HL-60 (cell line): ENCODE results near the gene TATDN2. TPM values are rescaled to one million over a fixed set of nuclear protein-coding genes. Genes with fewer than 3 reads are reported as not detected.

Experiments
- DNase-seq, 2 experiments: peaks; one replicate each; pipeline ENCODE4 v3.0.0-alpha.2; 2010 to 2020; ENCODE audit warnings: low read depth in 1 of 2, low spot score in 1 of 2
- H3K27ac ChIP-seq: fragments of 250-450 bp; sonication (Bioruptor Pico); replicated peaks from 2 replicates; pipeline ENCODE4 v1.5.1; 2020; ENCODE audit warnings: mild to moderate bottlenecking, moderate library complexity
- H3K27me3 ChIP-seq: fragments of 250-450 bp; sonication (Bioruptor Pico); 2 replicates; pipeline ENCODE4 v1.5.1; 2021; ENCODE audit warnings: mild to moderate bottlenecking, moderate library complexity; ENCODE audit not compliant: insufficient read depth, poor library complexity, severe bottlenecking
- H3K4me3 ChIP-seq: replicated peaks from 2 replicates; pipeline ENCODE4 v1.5.1; 2011; ENCODE audit warnings: mild to moderate bottlenecking, control low read depth, low read length; ENCODE audit not compliant: insufficient read depth
- CTCF ChIP-seq: IDR thresholded peaks from one replicate; pipeline ENCODE4 v1.5.1; 2011; ENCODE audit warnings: low read length, control low read depth, inconsistent platforms; ENCODE audit not compliant: insufficient read depth
- GABPA ChIP-seq: IDR thresholded peaks from 2 replicates; pipeline ENCODE4 v1.6.1; 2012; ENCODE audit warnings: low read depth
- POLR2AphosphoS5 ChIP-seq: IDR thresholded peaks from 2 replicates; pipeline ENCODE4 v1.6.1; 2012; ENCODE audit warnings: low read depth
- SPI1 ChIP-seq: IDR thresholded peaks from 2 replicates; pipeline ENCODE4 v1.6.1; 2012; ENCODE audit warnings: low read depth, mild to moderate bottlenecking, borderline replicate concordance
- microRNA-seq: library from miRNA; unstranded; fragments of <30 nt; microRNA quantifications from one replicate; pipeline ENCODE4, GENCODE V29; 2018
- TF ChIP-seq, protein P1 (sequence below): IDR thresholded peaks from 2 replicates; pipeline ENCODE4 v1.6.1; 2012; ENCODE audit warnings: low read depth; ENCODE audit not compliant: insufficient replicate concordance

TATDN2 gene

GRCh38 chr3:10328460-10329071 lies 80.3 kb downstream of the TATDN2 start:
- peaks cover 7% of the 10 kb centered on the region for H3K27me3 ChIP-seq
- no peak for DNase-seq
- TF ChIP-seq SPI1 = no peak
- TF ChIP-seq, protein P1, sequence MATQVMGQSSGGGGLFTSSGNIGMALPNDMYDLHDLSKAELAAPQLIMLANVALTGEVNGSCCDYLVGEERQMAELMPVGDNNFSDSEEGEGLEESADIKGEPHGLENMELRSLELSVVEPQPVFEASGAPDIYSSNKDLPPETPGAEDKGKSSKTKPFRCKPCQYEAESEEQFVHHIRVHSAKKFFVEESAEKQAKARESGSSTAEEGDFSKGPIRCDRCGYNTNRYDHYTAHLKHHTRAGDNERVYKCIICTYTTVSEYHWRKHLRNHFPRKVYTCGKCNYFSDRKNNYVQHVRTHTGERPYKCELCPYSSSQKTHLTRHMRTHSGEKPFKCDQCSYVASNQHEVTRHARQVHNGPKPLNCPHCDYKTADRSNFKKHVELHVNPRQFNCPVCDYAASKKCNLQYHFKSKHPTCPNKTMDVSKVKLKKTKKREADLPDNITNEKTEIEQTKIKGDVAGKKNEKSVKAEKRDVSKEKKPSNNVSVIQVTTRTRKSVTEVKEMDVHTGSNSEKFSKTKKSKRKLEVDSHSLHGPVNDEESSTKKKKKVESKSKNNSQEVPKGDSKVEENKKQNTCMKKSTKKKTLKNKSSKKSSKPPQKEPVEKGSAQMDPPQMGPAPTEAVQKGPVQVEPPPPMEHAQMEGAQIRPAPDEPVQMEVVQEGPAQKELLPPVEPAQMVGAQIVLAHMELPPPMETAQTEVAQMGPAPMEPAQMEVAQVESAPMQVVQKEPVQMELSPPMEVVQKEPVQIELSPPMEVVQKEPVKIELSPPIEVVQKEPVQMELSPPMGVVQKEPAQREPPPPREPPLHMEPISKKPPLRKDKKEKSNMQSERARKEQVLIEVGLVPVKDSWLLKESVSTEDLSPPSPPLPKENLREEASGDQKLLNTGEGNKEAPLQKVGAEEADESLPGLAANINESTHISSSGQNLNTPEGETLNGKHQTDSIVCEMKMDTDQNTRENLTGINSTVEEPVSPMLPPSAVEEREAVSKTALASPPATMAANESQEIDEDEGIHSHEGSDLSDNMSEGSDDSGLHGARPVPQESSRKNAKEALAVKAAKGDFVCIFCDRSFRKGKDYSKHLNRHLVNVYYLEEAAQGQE = no peak
- no peak for TF ChIP-seq GABPA
- TF ChIP-seq POLR2AphosphoS5 = no peak
- TF ChIP-seq CTCF = no peak
- no peak overlapping the region for H3K4me3 ChIP-seq
- no peak overlapping the region for H3K27ac ChIP-seq

GRCh38 chr3:10329495-10330015 lies 81.3 kb downstream of the TATDN2 start:
- peaks cover 7% of the 10 kb centered on the region for H3K27me3 ChIP-seq
- DNase-seq = no peak
- H3K27ac ChIP-seq = no peak overlapping the region
- H3K4me3 ChIP-seq = no peak overlapping the region
- TF ChIP-seq CTCF = no peak
- no peak for TF ChIP-seq GABPA
- no peak for TF ChIP-seq POLR2AphosphoS5
- TF ChIP-seq, protein P1 = no peak
- no peak for TF ChIP-seq SPI1

GRCh38 chr3:10330319-10330718 lies 82.1 kb downstream of the TATDN2 start:
- TF ChIP-seq SPI1 (no peak), POLR2AphosphoS5 (no peak)
- H3K4me3 ChIP-seq = no peak overlapping the region
- H3K27ac ChIP-seq = no peak overlapping the region
- peaks cover 7% of the 10 kb centered on the region for H3K27me3 ChIP-seq
- no peak for DNase-seq

Small RNA genes lying within 50 kb of the gene (microRNA-seq; reads per million reads assigned to microRNA genes)
- gene MIR378B = not detected
